ENCODE measurements around the gene SFMBT2.

- TF ChIP-seq ATF4 (CRISPR knock-in tag; IDR thresholded peaks at IDR 0.05) (no peak), ZNF20 (CRISPR knock-in tag; IDR thresholded peaks at IDR 0.05) (no peak), MTERF4 (CRISPR knock-in tag; IDR thresholded peaks at IDR 0.05) (no peak), FOXM1 (CRISPR knock-in tag; IDR thresholded peaks at IDR 0.05) (no peak), ZNF501 (CRISPR knock-in tag; IDR thresholded peaks at IDR 0.05) (no peak), TRIM24 (CRISPR knock-in tag; IDR thresholded peaks at IDR 0.05) (no peak), RNF2 (conservative IDR thresholded peaks at IDR 0.05; ENCODE audit: low read depth) (no peak), NR2C2 (CRISPR knock-in tag; IDR thresholded peaks at IDR 0.05; ENCODE audit: borderline replicate concordance) (no peak), MIER2 (CRISPR knock-in tag; IDR thresholded peaks at IDR 0.05) (no peak), REST (IDR thresholded peaks at IDR 0.05; ENCODE audit: borderline replicate concordance in 1 of 2, low read depth in 1 of 2, low read length in 2 of 2) (no peak), PBX2 (CRISPR knock-in tag; IDR thresholded peaks at IDR 0.05) (no peak)
These were observed 23.5 kb upstream of the SFMBT2 start for GRCh38 chr10:7434378-7434777.

Data from HepG2 (cell line).